GM18520 (cell line): ENCODE measurements around the gene TMEM190.

Source experiments
- ATAC-seq: cut with Tn5 transposase; IDR thresholded peaks from one replicate; pipeline ENCODE4 v1.9.1; 2021; ENCODE audit not compliant: unreplicated experiment

Gene TMEM190

GRCh38 chr19:55350620-55351315 is 25.9 kb upstream of the TMEM190 start:
- no peak for ATAC-seq

DNA sequence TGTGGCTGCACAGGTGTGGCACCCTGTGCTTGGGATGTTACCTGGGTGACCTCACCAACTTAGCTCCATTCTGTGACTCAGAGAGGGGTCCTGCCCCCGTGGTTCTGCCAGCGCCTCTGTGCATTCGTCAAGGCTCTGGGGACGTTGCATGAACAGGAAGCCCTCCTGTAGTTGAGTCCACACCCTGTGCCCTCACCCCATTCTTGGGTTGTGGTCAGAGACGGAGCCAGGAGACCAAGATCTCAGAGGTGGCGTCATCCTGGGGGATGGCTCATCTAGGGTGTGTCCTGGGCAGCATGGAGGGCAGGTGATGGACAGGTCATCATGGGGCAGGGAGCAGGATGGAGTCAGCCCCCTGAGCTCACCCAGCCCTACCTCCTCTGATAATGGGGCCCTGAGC is 24.6 kb upstream of the TMEM190 start:
- no peak for ATAC-seq

GRCh38 chr19:55352549-55353145 is 24.0 kb upstream of the TMEM190 start:
- no peak for ATAC-seq

GRCh38 chr19:55353356-55353802 is 23.2 kb upstream of the TMEM190 start:
- no peak for ATAC-seq

DNA sequence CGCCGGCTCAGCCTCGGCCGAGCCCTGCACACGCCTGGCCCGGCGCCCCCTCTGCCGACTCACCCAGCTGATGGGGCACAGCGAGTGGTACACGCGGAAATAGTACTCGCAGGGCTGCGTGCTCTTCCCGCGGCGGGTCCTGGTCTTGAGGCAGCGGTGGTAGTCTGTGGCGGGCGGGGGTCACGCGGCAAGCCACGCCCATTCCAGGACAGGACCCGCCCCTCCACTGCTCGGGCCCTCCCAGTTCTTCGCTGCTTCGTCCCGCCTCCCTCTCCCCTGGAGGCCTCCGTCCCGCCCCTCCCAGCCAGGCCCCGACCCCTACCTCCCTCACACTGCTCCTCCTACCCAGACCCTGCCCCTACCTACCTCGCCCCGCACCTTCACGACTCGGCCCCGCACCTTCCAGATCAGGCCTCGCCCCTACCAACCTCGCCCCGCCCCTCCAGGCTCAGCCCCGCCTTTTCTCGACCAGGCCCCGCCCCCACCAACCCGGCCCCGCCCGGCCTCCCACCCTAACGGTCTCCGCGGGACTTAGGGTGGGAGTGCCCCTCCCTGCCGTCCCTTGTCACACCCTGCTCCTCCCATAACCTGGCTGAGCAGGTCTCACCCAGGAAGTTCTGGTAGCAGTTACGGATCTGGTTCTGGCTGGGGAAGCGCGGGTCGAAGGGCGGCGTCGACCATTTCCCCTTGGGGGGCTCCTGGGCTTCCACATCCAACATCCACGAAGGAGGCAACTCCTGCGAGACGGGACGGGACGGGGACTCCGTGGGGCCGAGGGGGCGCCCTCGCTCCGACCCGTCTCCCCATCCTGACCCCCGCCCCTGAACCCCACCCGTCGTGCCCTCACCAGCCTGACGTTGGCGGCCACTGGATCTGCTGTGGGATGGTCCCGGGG is 22.6 kb upstream of the TMEM190 start:
- no peak for ATAC-seq

GRCh38 chr19:55354698-55355212 is 21.9 kb upstream of the TMEM190 start, which contains the start of gene COX6B2:
Gene COX6B2, minus strand, starts transcription at chr19:55354719. Its CDS starts 198 bp downstream, at chr19:55354521.
- ATAC-seq: no peak

- ATAC-seq: no peak
Observed at GRCh38 chr19:55355213-55355821, 21.3 kb upstream of the TMEM190 start.

GRCh38 chr19:55358493-55358892 is 18.1 kb upstream of the TMEM190 start:
- no peak for ATAC-seq

- no peak for ATAC-seq
Observed at GRCh38 chr19:55358943-55359908, 17.4 kb upstream of the TMEM190 start.

GRCh38 chr19:55360902-55361301 is 15.7 kb upstream of the TMEM190 start:
- no peak for ATAC-seq

DNA sequence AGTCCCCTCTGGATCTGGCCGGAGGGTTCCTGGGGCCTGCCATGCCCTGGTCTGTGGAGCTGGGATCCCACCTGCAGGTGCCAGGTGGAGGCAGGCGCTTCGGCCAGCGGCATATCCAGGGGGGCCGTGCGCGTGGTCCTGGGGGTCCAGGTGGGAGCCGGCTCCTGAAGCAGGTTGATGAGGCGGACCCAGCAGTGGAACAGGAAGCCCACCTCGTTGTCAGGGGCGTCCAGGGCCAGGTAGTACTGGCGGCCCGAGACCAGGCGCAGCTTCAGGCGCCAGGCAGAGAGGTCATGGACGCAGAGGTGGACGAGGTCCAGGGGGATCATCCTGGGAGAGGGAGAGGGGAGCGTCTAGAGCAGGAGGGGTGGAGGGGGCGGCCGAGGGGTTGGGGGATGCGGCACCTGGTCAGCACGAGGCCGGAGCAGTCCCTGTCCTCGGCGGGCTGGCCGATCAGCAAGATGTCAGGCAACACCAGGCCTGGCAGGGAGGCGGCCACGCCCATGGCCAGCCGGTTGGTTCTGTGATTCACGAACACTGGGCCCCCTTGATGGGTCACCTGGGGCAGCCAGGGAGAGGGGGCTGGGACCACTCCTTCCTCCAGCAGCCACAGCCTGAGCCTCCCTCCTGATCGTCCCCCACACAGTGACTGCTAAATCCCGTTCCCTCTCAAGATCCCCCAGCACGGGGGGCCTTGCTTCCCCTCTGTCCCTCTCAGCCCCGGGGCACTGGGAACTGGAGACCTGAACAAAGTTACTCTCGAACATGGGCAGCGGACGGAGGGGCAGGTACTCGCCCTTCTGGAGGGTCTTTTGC is 14.2 kb upstream of the TMEM190 start:
- ATAC-seq: no peak

DNA sequence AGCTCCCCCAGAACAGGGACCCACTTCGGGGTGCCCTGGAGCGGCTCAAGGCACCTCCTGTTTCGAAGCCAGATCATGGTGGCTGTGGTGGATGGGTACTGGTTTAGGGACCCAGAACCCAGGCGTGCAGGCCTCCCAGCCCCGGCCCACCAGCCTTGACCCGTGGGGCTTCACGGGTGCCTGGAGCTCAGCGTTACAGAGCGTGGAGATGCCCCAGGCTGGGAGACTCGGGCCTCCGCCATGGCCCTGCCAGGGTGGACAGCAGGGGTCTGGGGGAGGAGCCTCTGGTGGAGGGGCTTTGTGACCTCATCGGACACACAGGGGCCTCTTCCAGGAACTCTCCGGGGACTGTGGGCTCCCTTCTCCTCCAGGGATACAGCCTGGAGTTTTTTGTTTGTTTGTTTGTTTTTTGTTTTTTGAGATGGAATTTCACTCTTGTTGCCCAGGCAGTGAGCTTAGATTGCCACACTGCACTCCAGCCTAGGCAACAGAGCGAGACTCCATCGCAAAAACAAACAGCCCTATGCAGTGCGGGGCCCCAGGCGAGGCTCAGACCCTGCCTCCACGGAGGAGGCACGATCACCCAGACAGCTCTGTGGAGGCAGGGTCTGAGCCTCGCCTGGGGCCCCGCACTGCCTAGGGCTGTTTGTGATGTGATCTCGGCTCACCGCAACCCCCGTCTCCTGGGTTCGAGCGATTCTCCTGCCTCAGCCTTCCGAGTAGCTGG is 13.5 kb upstream of the TMEM190 start, which contains the start of gene GARIN5B:
Gene GARIN5B (minus strand): TSS at position 271 of the 727 bp plus-strand sequence. CDS start 194 bp downstream, at position 77.
- no peak for ATAC-seq

GRCh38 chr19:55365245-55365644 is 11.4 kb upstream of the TMEM190 start:
- no peak for ATAC-seq

- no peak for ATAC-seq
Observed at GRCh38 chr19:55365964-55366363, 10.7 kb upstream of the TMEM190 start.

DNA sequence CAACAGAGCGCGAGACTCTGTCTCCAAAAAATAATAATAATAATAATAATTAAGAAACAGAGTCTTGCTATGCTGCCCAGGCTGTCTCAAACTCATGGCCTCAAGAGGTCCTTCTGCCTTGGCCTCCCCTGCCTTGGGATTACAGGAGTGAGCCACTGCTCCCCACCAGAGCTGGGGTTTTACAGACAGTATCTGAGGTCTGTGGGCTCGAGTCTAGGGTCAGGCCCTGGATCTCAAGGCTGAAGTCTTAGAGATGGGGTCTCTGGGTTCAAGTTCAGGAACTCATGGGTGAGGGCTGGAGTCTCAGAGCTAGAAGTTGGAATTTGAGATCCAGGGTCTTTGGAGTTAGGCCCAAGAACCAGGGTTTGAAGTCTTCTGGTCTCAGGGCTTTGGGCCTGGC is 9.8 kb upstream of the TMEM190 start:
- ATAC-seq: no peak

DNA sequence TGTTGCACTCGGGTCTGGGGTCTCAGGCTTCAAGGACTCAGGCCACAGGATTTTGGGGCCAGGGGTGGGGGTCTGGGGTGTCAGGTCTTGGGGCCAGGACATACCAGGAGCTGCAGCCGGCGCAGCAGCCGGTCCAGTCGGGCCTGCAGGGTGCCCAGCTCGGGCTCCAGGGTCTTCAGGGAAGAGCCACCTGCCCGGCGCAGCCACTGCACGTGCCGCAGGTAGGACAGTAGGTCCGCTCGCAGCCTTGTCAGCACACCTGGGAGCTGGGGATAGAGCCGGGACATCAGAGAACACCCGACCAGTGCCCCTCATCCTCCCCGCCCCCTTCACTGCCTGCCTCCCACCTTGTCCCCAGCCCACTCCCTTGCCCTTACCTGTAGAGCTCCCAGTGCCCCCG is 8.5 kb upstream of the TMEM190 start:
- no peak for ATAC-seq

GRCh38 chr19:55368701-55369563 is 7.7 kb upstream of the TMEM190 start:
- no peak for ATAC-seq
